Uterus (tissue), 2 donors: ENCODE data around the gene ICA1.

ENCODE experiments used
- POLR2A ChIP-seq, 2 donors: fragments of 450-650 bp; IDR thresholded peaks; one replicate each; pipeline ENCODE4 v1.6.1; 2016; ENCODE audit warnings: antibody characterized with exemption in 2 of 2, mild to moderate bottlenecking in 1 of 2, moderate library complexity in 1 of 2
- TF ChIP-seq, protein P1 (sequence below), 4 experiments: fragments of 200-600 bp in 2 of 4; fragments of 450-650 bp in 2 of 4; sonication (generic) in 2 of 4; IDR thresholded peaks; one replicate each; pipeline ENCODE4 v1.5.1; 2016 to 2019; ENCODE audit warnings: antibody characterized with exemption in 4 of 4, mild to moderate bottlenecking in 2 of 4, moderate library complexity in 1 of 4

DNA sequence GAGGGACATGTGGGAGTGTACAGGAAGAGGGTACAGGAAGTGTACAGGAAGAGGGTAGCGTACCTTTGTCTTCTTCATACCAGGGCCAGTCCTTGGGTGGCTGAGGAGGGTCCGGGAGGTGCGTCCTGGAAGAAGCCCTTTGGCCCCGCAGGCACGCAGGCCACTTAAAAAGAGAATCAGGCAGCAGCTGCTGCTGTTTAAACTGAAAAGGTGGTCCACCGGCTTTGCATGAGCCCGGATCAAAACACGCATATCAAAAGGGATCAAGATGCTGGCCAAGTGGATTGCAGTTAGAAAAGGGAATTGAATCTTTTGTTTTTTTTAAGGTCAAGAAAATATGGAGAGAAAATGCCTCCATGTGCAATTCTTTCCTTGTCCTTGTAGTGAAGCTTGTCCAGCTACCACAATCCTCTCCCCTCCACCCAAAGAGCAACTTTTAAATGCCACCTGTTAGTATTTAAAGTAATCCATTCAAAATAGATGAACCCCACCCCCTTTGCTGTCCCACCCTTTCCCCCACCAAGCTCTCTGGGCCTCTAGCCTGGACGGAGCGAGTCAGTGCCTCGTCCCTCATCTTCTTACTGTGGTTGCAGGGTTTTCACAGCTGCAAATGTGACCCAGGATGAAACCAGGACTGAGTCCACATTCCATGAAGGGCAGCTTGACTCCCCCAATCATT, 150.5 kb downstream of the ICA1 start:
- TF ChIP-seq, protein P1, sequence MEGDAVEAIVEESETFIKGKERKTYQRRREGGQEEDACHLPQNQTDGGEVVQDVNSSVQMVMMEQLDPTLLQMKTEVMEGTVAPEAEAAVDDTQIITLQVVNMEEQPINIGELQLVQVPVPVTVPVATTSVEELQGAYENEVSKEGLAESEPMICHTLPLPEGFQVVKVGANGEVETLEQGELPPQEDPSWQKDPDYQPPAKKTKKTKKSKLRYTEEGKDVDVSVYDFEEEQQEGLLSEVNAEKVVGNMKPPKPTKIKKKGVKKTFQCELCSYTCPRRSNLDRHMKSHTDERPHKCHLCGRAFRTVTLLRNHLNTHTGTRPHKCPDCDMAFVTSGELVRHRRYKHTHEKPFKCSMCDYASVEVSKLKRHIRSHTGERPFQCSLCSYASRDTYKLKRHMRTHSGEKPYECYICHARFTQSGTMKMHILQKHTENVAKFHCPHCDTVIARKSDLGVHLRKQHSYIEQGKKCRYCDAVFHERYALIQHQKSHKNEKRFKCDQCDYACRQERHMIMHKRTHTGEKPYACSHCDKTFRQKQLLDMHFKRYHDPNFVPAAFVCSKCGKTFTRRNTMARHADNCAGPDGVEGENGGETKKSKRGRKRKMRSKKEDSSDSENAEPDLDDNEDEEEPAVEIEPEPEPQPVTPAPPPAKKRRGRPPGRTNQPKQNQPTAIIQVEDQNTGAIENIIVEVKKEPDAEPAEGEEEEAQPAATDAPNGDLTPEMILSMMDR (IDR thresholded peaks at IDR 0.05): no peak
- no peak for TF ChIP-seq POLR2A (IDR thresholded peaks at IDR 0.05)
